Choroid plexus epithelial cell (primary cell): ENCODE data around the gene DLEC1.

ENCODE experiments used
- DNase-seq: peaks from one replicate; pipeline ENCODE4 v3.0.0-alpha.2; 2010; ENCODE audit warnings: low read depth
- H3K4me3 ChIP-seq: 2 replicates; pipeline ENCODE4 v1.5.1; 2011; ENCODE audit warnings: low read depth, mild to moderate bottlenecking, control low read depth, low read length, moderate library complexity
- TF ChIP-seq, protein P1 (sequence below): conservative IDR thresholded peaks from 2 replicates; pipeline ENCODE4 v1.5.1; 2011; ENCODE audit warnings: low read depth, mild to moderate bottlenecking, control low read depth, inconsistent platforms, low read length, moderate library complexity

Gene DLEC1

GRCh38 chr3:37992271-37993066 lies 46.5 kb upstream of the DLEC1 start:
- no peak for DNase-seq
- H3K4me3 ChIP-seq, result no peak overlapping the region
- TF ChIP-seq, protein P1, sequence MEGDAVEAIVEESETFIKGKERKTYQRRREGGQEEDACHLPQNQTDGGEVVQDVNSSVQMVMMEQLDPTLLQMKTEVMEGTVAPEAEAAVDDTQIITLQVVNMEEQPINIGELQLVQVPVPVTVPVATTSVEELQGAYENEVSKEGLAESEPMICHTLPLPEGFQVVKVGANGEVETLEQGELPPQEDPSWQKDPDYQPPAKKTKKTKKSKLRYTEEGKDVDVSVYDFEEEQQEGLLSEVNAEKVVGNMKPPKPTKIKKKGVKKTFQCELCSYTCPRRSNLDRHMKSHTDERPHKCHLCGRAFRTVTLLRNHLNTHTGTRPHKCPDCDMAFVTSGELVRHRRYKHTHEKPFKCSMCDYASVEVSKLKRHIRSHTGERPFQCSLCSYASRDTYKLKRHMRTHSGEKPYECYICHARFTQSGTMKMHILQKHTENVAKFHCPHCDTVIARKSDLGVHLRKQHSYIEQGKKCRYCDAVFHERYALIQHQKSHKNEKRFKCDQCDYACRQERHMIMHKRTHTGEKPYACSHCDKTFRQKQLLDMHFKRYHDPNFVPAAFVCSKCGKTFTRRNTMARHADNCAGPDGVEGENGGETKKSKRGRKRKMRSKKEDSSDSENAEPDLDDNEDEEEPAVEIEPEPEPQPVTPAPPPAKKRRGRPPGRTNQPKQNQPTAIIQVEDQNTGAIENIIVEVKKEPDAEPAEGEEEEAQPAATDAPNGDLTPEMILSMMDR, result no peak

- H3K4me3 ChIP-seq, result no peak overlapping the region
- TF ChIP-seq, protein P1, result no peak
- no peak for DNase-seq
These were observed 45.9 kb upstream of the DLEC1 start for GRCh38 chr3:37993067-37993455.

DNA sequence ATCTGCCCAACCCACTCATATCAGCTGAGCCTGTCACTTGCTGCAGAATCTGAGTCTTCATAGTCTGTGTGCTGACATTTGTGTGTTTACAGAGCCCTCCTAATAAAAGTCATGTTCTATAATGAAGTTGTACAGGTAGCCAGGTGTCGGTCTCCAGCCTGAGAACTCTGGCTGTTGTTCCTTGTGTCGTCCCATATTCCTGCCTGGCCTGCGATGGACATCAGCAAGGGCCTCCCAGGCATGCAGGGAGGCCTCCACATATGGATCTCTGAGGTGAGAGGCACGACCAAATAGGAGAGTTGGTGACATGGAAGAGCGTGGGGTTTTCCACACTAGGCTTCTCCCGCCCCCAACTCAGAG lies 45.6 kb upstream of the DLEC1 start:
- DNase-seq, result no peak
- TF ChIP-seq, protein P1, result no peak
- peak overlapping the region; percentile 77 for H3K4me3 ChIP-seq

DNA sequence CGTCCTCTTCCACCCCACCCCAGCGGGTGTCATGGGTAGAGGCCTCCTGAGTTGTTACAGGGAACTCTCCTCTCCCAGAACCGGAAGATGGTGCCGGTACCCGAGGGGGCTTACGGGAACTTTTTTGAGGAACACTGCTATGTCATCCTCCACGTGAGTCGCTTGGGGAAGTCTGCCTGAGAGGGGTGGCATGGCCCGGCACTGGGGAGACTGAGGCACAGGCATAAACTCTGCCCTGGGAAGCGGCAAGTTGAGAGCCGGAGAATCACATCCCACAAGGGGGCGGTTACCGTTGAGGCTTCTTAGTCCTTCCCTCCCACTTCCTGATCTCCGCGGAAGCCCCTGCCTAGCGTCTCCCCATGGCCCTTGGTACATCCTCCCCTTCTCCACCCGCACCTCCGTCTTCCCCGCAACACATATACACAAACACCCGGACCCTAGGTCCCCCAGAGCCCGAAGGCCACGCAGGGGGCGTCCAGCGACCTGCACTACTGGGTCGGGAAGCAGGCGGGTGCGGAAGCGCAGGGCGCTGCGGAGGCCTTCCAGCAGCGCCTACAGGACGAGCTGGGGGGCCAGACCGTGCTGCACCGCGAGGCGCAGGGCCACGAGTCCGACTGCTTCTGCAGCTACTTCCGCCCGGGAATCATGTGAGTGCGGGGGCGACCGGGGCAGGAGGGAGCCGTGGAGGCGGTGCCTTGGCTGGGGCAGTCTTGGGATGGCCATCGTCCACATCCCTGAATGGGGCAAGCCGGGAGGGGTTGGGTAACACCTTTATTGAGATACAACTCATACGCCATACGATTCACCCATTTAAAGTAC lies 45.0 kb upstream of the DLEC1 start:
- H3K4me3 ChIP-seq, result peak overlapping the region; percentile 77
- TF ChIP-seq, protein P1, result peak; percentile 22
- peak; percentile 89 for DNase-seq

- no peak for DNase-seq
- H3K4me3 ChIP-seq, result peak overlapping the region; percentile 77
- TF ChIP-seq, protein P1, result no peak
These were observed 44.4 kb upstream of the DLEC1 start for GRCh38 chr3:37994639-37994972.

DNA sequence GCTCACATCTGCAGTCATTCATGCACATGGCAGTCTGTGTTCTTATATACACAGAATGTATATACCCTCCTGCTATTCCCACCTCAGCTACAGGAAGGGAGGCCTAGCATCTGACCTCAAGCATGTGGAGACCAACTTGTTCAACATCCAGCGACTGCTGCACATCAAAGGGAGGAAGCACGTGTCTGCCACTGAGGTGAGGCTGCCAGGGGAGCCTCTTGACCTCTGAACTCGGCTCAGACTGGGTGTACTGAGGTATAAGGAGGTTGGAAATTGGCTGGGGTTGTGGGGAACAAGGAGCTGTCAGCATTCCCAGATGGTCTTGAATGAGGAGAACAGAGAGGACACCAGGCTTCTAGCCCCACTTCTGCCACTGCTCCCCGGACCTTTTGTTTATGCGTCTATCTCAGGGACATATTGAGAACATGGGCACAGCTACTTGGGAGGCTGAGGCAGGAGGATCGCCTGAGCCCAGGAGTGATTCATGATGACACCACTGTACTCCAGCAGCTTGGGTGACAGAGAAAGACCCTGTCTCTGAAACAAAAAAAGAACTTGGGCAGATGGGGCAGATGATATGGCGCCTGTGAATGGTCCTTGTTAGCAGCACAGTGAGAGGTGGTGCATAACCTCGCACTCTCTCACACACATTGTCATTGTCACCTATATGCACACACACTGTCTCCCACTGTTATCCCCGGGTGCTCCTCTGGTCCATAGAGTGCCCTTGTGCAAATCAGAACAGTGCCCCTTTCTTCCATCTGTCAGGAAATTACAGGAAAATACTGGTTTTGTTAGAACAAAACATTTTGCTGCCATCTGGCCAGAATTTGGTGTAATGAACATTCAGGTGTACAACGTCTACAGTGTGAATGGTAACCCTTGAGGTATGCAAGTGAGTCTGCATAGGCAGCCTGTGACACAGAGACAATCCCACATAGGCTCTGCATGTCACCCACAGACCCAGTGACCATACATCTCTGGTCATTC lies 43.1 kb upstream of the DLEC1 start:
- TF ChIP-seq, protein P1, result peak; percentile 3
- H3K4me3 ChIP-seq, result no peak overlapping the region
- peak; percentile 23 for DNase-seq
